Neural crest cell (in vitro differentiated cells): ENCODE data around the gene HAGHL. TPM values are rescaled to one million over a fixed set of nuclear protein-coding genes. Genes with fewer than 3 reads are reported as not detected.

Source experiments
- DNase-seq: peaks from one replicate; pipeline ENCODE4 v3.0.0; 2021; ENCODE audit warnings: low read depth, mixed read lengths, low spot score
- H3K27ac Mint-ChIP-seq: one replicate; pipeline ENCODE4 v1.8.0; 2021; ENCODE audit warnings: mild to moderate bottlenecking, mixed read lengths; ENCODE audit not compliant: unreplicated experiment
- H3K27me3 Mint-ChIP-seq: 2 replicates; pipeline ENCODE4 v1.8.0; 2021; ENCODE audit warnings: low read depth, mild to moderate bottlenecking, mixed read lengths
- H3K36me3 Mint-ChIP-seq: 2 replicates; pipeline ENCODE4 v1.8.0; 2021; ENCODE audit warnings: low read depth, mild to moderate bottlenecking, mixed read lengths
- H3K4me1 Mint-ChIP-seq: 2 replicates; pipeline ENCODE4 v1.8.0; 2021; ENCODE audit warnings: mixed read lengths
- H3K4me3 Mint-ChIP-seq: one replicate; pipeline ENCODE4 v1.8.0; 2021; ENCODE audit warnings: mild to moderate bottlenecking, mixed read lengths
- H3K9me3 Mint-ChIP-seq: 2 replicates; pipeline ENCODE4 v1.8.0; 2021; ENCODE audit warnings: mixed read lengths
- CTCF ChIP-seq: fragments of 200-600 bp; sonication (generic); conservative IDR thresholded peaks from 2 replicates; pipeline ENCODE4 v1.5.0; 2021; ENCODE audit warnings: antibody characterized with exemption, mild to moderate bottlenecking
- total RNA-seq: library from RNA; stranded (reverse); gene quantifications from 2 replicates; pipeline ENCODE4 v1.2.1, GENCODE V29; 2021

HAGHL gene
- total RNA-seq, 1 donor from 2014 or later: 15.4 TPM

- Mint-ChIP-seq H3K9me3 (peaks cover 3% of the 10 kb centered on the region), H3K36me3 (no peaks in the 10 kb centered on the region), H3K4me1 (peaks cover 14% of the 10 kb centered on the region), H3K4me3 (no peak overlapping the region), H3K27me3 (peaks cover 8% of the 10 kb centered on the region), H3K27ac (no peak overlapping the region)
- DNase-seq: no peak
- no peak for TF ChIP-seq CTCF
Observed at GRCh38 chr16:756428-756827, 29.5 kb downstream of the HAGHL start.

GRCh38 chr16:759110-759910, 32.4 kb downstream of the HAGHL start:
- Mint-ChIP-seq H3K4me1 (no peaks in the 10 kb centered on the region), H3K27me3 (peaks cover 3% of the 10 kb centered on the region), H3K9me3 (peaks cover 3% of the 10 kb centered on the region), H3K27ac (no peak overlapping the region), H3K4me3 (no peak overlapping the region), H3K36me3 (no peaks in the 10 kb centered on the region)
- no peak for DNase-seq
- no peak for TF ChIP-seq CTCF

GRCh38 chr16:760065-760464, 33.2 kb downstream of the HAGHL start:
- Mint-ChIP-seq H3K4me1 (no peaks in the 10 kb centered on the region), H3K36me3 (no peaks in the 10 kb centered on the region), H3K27ac (no peak overlapping the region), H3K27me3 (peaks cover 3% of the 10 kb centered on the region), H3K9me3 (peaks cover 3% of the 10 kb centered on the region), H3K4me3 (no peak overlapping the region)
- DNase-seq: no peak
- TF ChIP-seq CTCF: no peak

GRCh38 chr16:760545-761343, 33.8 kb downstream of the HAGHL start, which contains the start of gene MSLN:
Gene MSLN (plus strand): TSS chr16:760734. CDS start chr16:762681, 1,947 bp downstream.
- Mint-ChIP-seq H3K4me3 (no peak within 1 kb of the TSS), H3K9me3 (peaks cover 3% of the 10 kb centered on the region), H3K4me1 (no peaks in the 10 kb centered on the region), H3K27ac (no peak within 1 kb of the TSS), H3K27me3 (peaks cover 3% of the 10 kb centered on the region), H3K36me3 (no peaks in the 10 kb centered on the region)
- DNase-seq: no peak
- TF ChIP-seq CTCF: no peak

- Mint-ChIP-seq H3K36me3 (no peaks in the 10 kb centered on the region), H3K27me3 (no peaks in the 10 kb centered on the region), H3K4me3 (no peak overlapping the region), H3K9me3 (no peaks in the 10 kb centered on the region), H3K27ac (no peak overlapping the region), H3K4me1 (no peaks in the 10 kb centered on the region)
- DNase-seq: no peak
- no peak for TF ChIP-seq CTCF
Observed at GRCh38 chr16:761625-762513, 35.0 kb downstream of the HAGHL start.
